RWPE1 (cell line): ENCODE measurements around the gene MRPL24.

Experiments used
- CTCF ChIA-PET: fragments of 350-600 bp; sonication (Branson Sonifier 250); formaldehyde crosslinking; extraction: SDS; loops from one replicate; lab custom pipeline; 2021; lab: Yijun Ruan, JAX
- POLR2A ChIA-PET: fragments of 400-600 bp; formaldehyde crosslinking; extraction: SDS; loops from one replicate; lab custom pipeline; 2020; ENCODE audit warnings: antibody characterized with exemption; ENCODE audit not compliant: low non-redundant PET; lab: Yijun Ruan, JAX
- DNase-seq: peaks from one replicate; pipeline ENCODE4 v3.0.0; 2012; ENCODE audit warnings: low spot score
- H3K27ac ChIP-seq: fragments of 450-650 bp; 2 replicates; pipeline ENCODE4 v1.5.1; 2017
- CTCF ChIP-seq: fragments of 450-650 bp; conservative IDR thresholded peaks from 2 replicates; pipeline ENCODE4 v1.5.1; 2017; ENCODE audit warnings: low read depth, mild to moderate bottlenecking

MRPL24 gene

GRCh38 chr1:156745881-156746280 lies 5.0 kb upstream of the MRPL24 start:
- TF ChIP-seq CTCF: no peak
- ChIA-PET POLR2A (no interaction called here), CTCF (interaction anchor here (0.8 kb wide), 1 partner anchor 181 kb away, joined by 3 read pairs; no protein-coding TSS in a partner anchor)

GRCh38 chr1:156744786-156745419 lies 4.0 kb upstream of the MRPL24 start:
- TF ChIP-seq CTCF: no peak
- POLR2A ChIA-PET: no interaction called here
- H3K27ac ChIP-seq: peak overlapping the region; percentile 74
- no peak for DNase-seq
- CTCF ChIA-PET: no interaction called here

More at GRCh38 chr1:156745881-156746280, 5.0 kb upstream of the MRPL24 start:
- H3K27ac ChIP-seq: peak overlapping the region; percentile 99
- no peak for DNase-seq

GRCh38 chr1:156744344-156744743 lies 3.5 kb upstream of the MRPL24 start:
- ChIA-PET CTCF (interaction anchor here (0.5 kb wide), 1 partner anchor 377 kb away, joined by 5 read pairs; no protein-coding TSS in a partner anchor), POLR2A (no interaction called here)
- no peak for DNase-seq
- H3K27ac ChIP-seq: peak overlapping the region; percentile 74
- TF ChIP-seq CTCF: no peak

- ChIA-PET CTCF (interaction anchor here (0.5 kb wide), 1 partner anchor 378 kb away, joined by 5 read pairs; no protein-coding TSS in a partner anchor), POLR2A (no interaction called here)
- H3K27ac ChIP-seq: peak overlapping the region; percentile 74
- no peak for DNase-seq
- no peak for TF ChIP-seq CTCF
Measured at GRCh38 chr1:156743367-156744302, 2.7 kb upstream of the MRPL24 start.

- POLR2A ChIA-PET: no interaction called here
- CTCF ChIA-PET: no interaction called here
- H3K27ac ChIP-seq: peak overlapping the region; percentile 74
- no peak for DNase-seq
- no peak for TF ChIP-seq CTCF
Measured at GRCh38 chr1:156742801-156743200, 1.9 kb upstream of the MRPL24 start.

- CTCF ChIA-PET: no interaction called here
- no peak overlapping the region; the same call in 1 of the 2 replicates for H3K27ac ChIP-seq
- POLR2A ChIA-PET: no interaction called here
- TF ChIP-seq CTCF: no peak
- DNase-seq: no peak
Measured at GRCh38 chr1:156742017-156742416, 1.1 kb upstream of the MRPL24 start.
